SU-DHL-6 (cell line): ENCODE measurements around the gene AGFG2.

Experiments used
- EZH2phosphoT487 ChIP-seq: fragments of 200-600 bp; sonication (generic), shearing (Covaris generic); conservative IDR thresholded peaks from 2 replicates; pipeline ENCODE4 v1.6.1; 2018; ENCODE audit warnings: mild to moderate bottlenecking, antibody characterized with exemption, low read length, moderate library complexity, mixed read lengths
- TF ChIP-seq, protein P1 (sequence below): fragments of 200-600 bp; sonication (generic); IDR thresholded peaks from one replicate; pipeline ENCODE4 v1.5.1; 2017; ENCODE audit warnings: antibody characterized with exemption, mild to moderate bottlenecking, low read length, moderate library complexity; ENCODE audit not compliant: insufficient read depth, poor library complexity, severe bottlenecking

DNA sequence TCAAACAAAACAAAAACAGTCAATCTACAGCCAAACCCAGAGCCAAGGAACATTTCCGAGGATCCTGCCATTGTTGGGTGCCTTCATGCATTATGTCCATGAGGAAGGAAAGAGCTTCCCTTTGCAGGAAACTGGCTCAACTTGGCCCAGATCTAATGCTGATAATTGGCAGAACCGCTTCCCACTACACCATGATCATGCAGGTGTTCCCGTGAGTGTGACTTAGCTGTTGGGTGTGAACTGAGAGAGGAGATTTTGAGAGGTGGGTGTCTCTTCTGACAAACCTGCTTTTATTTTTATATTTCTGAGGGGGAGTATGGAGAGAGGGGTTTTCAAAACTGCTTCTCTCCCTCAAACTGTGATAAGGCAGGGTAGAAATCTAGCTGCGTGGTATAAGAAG is 20.1 kb downstream of the AGFG2 start:
- TF ChIP-seq, protein P1, sequence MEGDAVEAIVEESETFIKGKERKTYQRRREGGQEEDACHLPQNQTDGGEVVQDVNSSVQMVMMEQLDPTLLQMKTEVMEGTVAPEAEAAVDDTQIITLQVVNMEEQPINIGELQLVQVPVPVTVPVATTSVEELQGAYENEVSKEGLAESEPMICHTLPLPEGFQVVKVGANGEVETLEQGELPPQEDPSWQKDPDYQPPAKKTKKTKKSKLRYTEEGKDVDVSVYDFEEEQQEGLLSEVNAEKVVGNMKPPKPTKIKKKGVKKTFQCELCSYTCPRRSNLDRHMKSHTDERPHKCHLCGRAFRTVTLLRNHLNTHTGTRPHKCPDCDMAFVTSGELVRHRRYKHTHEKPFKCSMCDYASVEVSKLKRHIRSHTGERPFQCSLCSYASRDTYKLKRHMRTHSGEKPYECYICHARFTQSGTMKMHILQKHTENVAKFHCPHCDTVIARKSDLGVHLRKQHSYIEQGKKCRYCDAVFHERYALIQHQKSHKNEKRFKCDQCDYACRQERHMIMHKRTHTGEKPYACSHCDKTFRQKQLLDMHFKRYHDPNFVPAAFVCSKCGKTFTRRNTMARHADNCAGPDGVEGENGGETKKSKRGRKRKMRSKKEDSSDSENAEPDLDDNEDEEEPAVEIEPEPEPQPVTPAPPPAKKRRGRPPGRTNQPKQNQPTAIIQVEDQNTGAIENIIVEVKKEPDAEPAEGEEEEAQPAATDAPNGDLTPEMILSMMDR = no peak
- TF ChIP-seq EZH2phosphoT487 = no peak
